RWPE2 (cell line): ENCODE results near the gene GRIN1.

Experiments used
- ATAC-seq: fragments of 200-7000 bp; cut with Tn5 transposase; 3 replicates; pipeline ENCODE4 v1.9.1; 2021; ENCODE audit warnings: low read depth
- DNase-seq: peaks from one replicate; pipeline ENCODE4 v3.0.0-alpha.2; 2020; ENCODE audit warnings: low spot score
- H3K27ac ChIP-seq: fragments of 450-650 bp; 2 replicates; pipeline ENCODE4 v1.5.1; 2017; ENCODE audit warnings: mild to moderate bottlenecking; ENCODE audit not compliant: poor library complexity, severe bottlenecking
- H3K27me3 ChIP-seq: fragments of 250-450 bp; sonication (Bioruptor Pico); 2 replicates; pipeline ENCODE4 v1.5.1; 2021; ENCODE audit warnings: mild to moderate bottlenecking, moderate library complexity; ENCODE audit not compliant: insufficient read depth, poor library complexity, severe bottlenecking
- H3K36me3 ChIP-seq: fragments of 250-450 bp; sonication (Bioruptor Pico); 2 replicates; pipeline ENCODE4 v1.5.1; 2020; ENCODE audit warnings: low read depth, mild to moderate bottlenecking, moderate library complexity
- H3K4me1 ChIP-seq: fragments of 250-450 bp; sonication (Bioruptor Pico); 2 replicates; pipeline ENCODE4 v1.5.1; 2021; ENCODE audit warnings: mild to moderate bottlenecking, moderate library complexity; ENCODE audit not compliant: insufficient read depth, poor library complexity, severe bottlenecking
- H3K4me3 ChIP-seq: fragments of 250-450 bp; sonication (Bioruptor Pico); 2 replicates; pipeline ENCODE4 v1.5.1; 2021; ENCODE audit warnings: mild to moderate bottlenecking, moderate library complexity; ENCODE audit not compliant: severe bottlenecking
- H3K9me3 ChIP-seq: fragments of 250-450 bp; sonication (Bioruptor Pico); 2 replicates; pipeline ENCODE4 v1.5.1; 2021; ENCODE audit warnings: mild to moderate bottlenecking, moderate library complexity; ENCODE audit not compliant: severe bottlenecking
- TF ChIP-seq, protein P1 (sequence below): fragments of 450-650 bp; IDR thresholded peaks from one replicate; pipeline ENCODE4 v1.5.1; 2017; ENCODE audit warnings: mild to moderate bottlenecking, moderate library complexity; ENCODE audit not compliant: poor library complexity, severe bottlenecking

GRIN1 gene

GRCh38 chr9:137180491-137180890 lies 41.5 kb downstream of the GRIN1 start:
- peaks cover 24% of the 10 kb centered on the region for H3K36me3 ChIP-seq
- no peaks in the 10 kb centered on the region for H3K9me3 ChIP-seq
- H3K4me3 ChIP-seq: no peak overlapping the region
- no peak for ATAC-seq
- TF ChIP-seq, protein P1, sequence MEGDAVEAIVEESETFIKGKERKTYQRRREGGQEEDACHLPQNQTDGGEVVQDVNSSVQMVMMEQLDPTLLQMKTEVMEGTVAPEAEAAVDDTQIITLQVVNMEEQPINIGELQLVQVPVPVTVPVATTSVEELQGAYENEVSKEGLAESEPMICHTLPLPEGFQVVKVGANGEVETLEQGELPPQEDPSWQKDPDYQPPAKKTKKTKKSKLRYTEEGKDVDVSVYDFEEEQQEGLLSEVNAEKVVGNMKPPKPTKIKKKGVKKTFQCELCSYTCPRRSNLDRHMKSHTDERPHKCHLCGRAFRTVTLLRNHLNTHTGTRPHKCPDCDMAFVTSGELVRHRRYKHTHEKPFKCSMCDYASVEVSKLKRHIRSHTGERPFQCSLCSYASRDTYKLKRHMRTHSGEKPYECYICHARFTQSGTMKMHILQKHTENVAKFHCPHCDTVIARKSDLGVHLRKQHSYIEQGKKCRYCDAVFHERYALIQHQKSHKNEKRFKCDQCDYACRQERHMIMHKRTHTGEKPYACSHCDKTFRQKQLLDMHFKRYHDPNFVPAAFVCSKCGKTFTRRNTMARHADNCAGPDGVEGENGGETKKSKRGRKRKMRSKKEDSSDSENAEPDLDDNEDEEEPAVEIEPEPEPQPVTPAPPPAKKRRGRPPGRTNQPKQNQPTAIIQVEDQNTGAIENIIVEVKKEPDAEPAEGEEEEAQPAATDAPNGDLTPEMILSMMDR: no peak
- no peak for DNase-seq
- H3K27ac ChIP-seq: no peak overlapping the region
- no peaks in the 10 kb centered on the region for H3K4me1 ChIP-seq
- no peaks in the 10 kb centered on the region for H3K27me3 ChIP-seq

- TF ChIP-seq, protein P1: no peak
- Histone ChIP-seq H3K27ac (no peak overlapping the region), H3K36me3 (peaks cover 24% of the 10 kb centered on the region), H3K4me3 (no peak overlapping the region), H3K9me3 (no peaks in the 10 kb centered on the region), H3K4me1 (no peaks in the 10 kb centered on the region), H3K27me3 (no peaks in the 10 kb centered on the region)
- ATAC-seq (no peak), DNase-seq (no peak)
Observed at GRCh38 chr9:137181680-137182079, 42.7 kb downstream of the GRIN1 start.

DNA sequence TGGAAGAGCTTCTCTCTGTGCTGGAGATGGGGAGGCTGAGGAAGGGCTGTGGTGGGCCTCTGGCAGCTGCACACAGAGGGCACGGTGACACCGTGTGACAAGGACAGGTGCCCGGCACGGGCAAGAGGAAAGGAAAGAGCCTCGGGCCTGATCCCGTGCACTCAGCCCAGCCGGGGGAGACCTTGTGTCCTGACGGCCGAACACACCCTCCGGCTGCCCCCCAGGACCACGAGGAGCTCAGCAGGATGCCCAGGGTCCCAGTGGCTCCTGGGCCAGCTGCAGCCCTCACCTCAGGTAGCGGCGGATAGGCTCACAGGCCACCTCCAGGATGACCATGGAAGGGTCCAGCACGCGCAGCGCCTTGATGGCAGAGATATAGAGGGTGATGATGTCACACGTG lies 43.9 kb downstream of the GRIN1 start:
- peaks cover 5% of the 10 kb centered on the region for H3K4me1 ChIP-seq
- no peaks in the 10 kb centered on the region for H3K9me3 ChIP-seq
- ATAC-seq (no peak), DNase-seq (no peak)
- no peak overlapping the region for H3K27ac ChIP-seq
- H3K27me3 ChIP-seq: no peaks in the 10 kb centered on the region
- TF ChIP-seq, protein P1: no peak
- H3K36me3 ChIP-seq: peaks cover 33% of the 10 kb centered on the region
- H3K4me3 ChIP-seq: no peak overlapping the region

- ATAC-seq (no peak), DNase-seq (no peak)
- Histone ChIP-seq H3K36me3 (peaks cover 33% of the 10 kb centered on the region), H3K9me3 (no peaks in the 10 kb centered on the region), H3K27ac (no peak overlapping the region), H3K27me3 (no peaks in the 10 kb centered on the region), H3K4me3 (no peak overlapping the region), H3K4me1 (peaks cover 5% of the 10 kb centered on the region)
- TF ChIP-seq, protein P1: no peak
Observed at GRCh38 chr9:137183980-137184595, 45.1 kb downstream of the GRIN1 start.

GRCh38 chr9:137184881-137185660 lies 46.1 kb downstream of the GRIN1 start:
- H3K9me3 ChIP-seq: no peaks in the 10 kb centered on the region
- no peak for ATAC-seq
- H3K4me1 ChIP-seq: peaks cover 5% of the 10 kb centered on the region
- no peak for DNase-seq
- H3K27me3 ChIP-seq: no peaks in the 10 kb centered on the region
- H3K4me3 ChIP-seq: no peak overlapping the region
- TF ChIP-seq, protein P1: no peak
- H3K27ac ChIP-seq: no peak overlapping the region
- peaks cover 35% of the 10 kb centered on the region for H3K36me3 ChIP-seq
